Muscle of back (tissue), 11 donors: Measurements from ENCODE around the gene UNK. TPM values are rescaled to one million over a fixed set of nuclear protein-coding genes. Genes with fewer than 3 reads are reported as not detected.

Experiments used
- DNase-seq, 3 donors: peaks; one replicate each; pipeline versions ENCODE4 v3.0.0 to v3.0.0-alpha.2; 2013
- polyA plus RNA-seq, 10 donors: library from polyadenylated mRNA; unstranded; fragments of 120-200 nt; gene quantifications; one replicate each; pipeline ENCODE4 v1.2.1, GENCODE V29; 2013; ENCODE audit not compliant: insufficient read length in 10 of 10

Gene UNK
- polyA plus RNA-seq, 10 donors: 19.7 to 29.9 (median 24.9) TPM

DNA sequence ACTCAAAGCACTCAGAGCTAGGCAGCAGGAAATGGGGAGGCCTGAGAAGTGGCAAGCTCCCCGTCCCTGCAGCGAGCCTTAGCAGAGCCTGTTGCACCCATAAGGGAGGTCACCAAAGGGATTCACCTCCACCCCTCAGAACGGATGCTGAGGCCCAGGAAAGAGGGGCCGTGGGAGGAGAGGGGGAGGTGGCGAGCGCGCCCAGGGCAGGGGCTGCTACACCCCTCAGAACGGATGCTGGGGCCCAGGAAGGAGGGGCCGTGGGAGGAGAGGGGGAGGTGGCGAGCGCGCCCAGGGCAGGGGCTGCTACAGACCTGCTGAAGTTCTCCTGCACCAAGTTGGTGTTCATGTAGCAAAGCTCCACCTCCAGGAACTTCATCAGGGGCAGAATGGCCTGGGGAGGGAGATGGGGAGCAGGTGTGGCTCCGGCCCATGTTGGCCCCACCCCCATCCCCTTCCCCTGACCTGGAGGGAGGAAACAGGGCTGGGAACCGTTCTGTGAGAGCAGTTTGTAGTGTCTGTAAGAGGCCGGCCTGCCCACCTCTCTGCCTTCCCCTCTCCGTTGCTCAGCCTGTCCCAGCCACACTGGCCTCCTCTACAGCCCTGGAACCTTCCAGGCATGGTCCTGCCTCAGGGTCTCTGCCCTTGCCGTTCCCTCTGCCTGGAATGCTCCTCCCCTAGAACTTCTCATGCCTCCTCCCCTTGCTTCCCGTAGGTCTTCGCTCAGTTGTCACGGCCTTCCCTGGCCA, 48.2 kb downstream of the UNK start:
- DNase-seq: no peak

- peak; percentile 77 to 85 (median 77) for DNase-seq
Observed at GRCh38 chr17:75834279-75834920, 49.8 kb downstream of the UNK start.

DNA sequence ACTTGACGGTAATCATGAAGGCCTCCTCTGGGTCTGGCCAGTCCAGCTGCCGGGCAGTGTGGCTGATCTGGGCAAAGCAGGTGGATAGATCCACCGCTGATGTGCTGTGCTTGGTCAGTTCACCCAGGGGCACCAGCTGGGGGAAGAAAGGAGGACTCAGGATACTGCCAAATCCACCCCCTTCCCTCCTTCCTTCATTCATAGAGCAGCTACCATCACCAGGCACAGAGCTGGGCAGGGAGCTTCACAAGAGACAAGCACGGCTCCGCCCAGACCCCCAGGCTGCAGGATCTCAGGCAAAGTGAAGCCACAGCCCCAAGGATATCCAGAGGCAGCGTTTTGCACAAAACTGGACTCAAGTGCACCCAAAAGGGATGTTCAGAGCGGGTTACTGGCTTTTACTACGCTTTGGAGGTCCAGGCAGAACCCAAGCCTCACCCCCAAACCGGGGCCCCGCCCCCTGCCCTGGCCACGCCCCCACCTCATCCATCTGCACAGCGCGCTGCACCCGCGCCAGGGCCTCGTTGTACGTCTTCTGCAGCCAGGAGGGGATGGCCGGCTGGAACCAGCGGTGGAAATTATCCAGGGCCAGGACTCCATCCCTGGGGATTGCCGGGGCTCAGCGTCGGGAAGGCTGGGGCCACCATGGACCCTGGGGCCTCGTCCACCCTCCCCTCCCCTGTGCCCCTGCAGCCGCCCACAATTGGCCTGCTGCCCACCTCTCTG, 50.5 kb downstream of the UNK start:
- peak in 1 of 3 donors; percentile 73 for DNase-seq

GRCh38 chr17:75835654-75835987, 51.0 kb downstream of the UNK start:
- DNase-seq: no peak

DNA sequence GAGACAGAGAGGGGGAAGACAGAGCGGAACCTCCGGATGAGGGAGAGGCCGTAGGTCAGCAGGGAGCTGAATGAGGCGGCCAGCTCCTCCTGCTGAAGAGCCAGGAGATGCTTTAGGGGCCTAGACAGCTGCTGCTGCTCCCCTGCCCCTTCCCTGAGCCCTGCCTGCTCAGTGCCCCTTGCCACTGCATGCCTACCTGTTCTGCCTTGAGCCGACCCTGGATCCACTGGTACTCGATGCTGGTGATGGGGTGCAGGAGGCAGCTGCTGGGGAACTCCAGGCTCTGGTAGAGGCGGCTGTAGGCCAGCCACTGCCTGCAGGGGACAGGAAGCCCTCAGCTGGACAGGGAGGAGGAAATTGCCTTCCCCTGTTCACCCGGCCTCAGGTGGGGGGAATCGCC, 52.0 kb downstream of the UNK start:
- no peak for DNase-seq

- DNase-seq: no peak
Observed at GRCh38 chr17:75837899-75838298, 53.3 kb downstream of the UNK start.

DNA sequence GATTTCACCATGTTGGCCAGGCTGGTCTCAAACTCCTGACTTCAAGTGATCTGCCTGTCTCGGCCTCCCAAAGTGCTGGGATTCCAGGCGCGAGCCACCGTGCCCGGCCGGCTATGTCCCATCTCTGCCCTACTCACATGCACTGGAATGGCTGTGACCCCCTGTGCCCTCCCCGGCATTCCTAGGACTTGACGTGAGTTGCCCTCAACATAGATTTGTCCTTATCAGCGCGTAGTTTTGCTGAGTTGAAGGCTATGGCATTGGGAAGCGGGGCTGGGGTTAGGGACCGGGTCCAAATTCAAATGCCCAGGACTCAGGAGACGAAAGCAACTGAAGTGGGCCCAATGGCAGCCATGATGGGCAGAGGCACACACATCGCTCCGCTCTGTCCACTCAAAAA, 53.8 kb downstream of the UNK start:
- no peak for DNase-seq

GRCh38 chr17:75839942-75840798, 55.6 kb downstream of the UNK start:
- no peak for DNase-seq

DNA sequence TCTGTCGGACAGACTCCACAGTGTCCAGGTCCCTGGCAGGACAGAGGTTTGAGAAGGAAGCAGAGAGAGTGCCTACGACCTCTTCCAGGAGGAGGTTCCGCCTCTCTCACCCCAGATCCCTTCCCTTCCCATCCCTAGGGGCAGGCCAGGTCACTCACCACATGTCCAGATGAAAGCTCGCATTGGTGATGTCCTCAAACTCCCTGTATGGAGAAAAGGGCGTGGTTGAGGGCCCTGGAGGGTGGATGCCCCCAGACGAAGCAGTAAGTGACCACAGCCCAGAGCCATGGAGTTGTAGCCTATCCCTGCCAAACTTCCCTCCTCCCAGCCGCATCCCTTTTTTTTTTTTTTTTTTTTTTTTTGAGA, 56.2 kb downstream of the UNK start:
- no peak for DNase-seq

- no peak for DNase-seq
Observed at GRCh38 chr17:75842411-75842810, 57.8 kb downstream of the UNK start.

- DNase-seq: no peak
Observed at GRCh38 chr17:75842963-75843576, 58.5 kb downstream of the UNK start.

- no peak for DNase-seq
Observed at GRCh38 chr17:75843577-75844529, 59.2 kb downstream of the UNK start, which contains the start of gene UNC13D. Gene UNC13D (minus strand): TSS chr17:75844404. CDS start chr17:75844337, 67 bp downstream.

DNA sequence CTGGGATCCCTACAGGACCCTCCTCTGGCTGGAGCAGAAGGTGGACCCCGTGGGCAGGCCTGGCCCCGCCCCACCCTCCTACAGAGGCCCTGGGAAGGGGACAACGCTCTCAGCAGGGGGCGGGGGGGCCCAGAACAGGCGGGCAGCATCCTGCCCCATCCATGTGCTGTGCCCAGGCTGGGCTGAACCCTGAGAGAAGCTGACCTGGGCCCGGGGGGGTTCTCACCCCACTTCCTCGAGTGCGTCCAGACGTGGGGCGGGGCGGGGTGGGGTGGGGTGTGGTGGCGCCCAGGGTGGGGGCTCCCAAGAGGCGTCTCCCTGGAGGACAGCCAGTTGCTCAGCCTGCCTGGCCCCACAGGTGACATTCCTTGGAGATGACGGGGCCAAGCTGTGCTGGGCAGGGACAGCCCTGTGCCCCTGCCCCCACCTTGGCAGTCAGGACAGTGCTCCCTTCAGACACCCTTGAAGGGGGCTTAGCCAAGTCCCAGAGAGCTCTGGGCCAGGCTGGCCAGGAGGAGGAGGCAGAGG, 60.0 kb downstream of the UNK start:
- no peak for DNase-seq

- DNase-seq: peak in 1 of 3 donors; percentile 67
Observed at GRCh38 chr17:75845058-75845711, 60.6 kb downstream of the UNK start.

DNA sequence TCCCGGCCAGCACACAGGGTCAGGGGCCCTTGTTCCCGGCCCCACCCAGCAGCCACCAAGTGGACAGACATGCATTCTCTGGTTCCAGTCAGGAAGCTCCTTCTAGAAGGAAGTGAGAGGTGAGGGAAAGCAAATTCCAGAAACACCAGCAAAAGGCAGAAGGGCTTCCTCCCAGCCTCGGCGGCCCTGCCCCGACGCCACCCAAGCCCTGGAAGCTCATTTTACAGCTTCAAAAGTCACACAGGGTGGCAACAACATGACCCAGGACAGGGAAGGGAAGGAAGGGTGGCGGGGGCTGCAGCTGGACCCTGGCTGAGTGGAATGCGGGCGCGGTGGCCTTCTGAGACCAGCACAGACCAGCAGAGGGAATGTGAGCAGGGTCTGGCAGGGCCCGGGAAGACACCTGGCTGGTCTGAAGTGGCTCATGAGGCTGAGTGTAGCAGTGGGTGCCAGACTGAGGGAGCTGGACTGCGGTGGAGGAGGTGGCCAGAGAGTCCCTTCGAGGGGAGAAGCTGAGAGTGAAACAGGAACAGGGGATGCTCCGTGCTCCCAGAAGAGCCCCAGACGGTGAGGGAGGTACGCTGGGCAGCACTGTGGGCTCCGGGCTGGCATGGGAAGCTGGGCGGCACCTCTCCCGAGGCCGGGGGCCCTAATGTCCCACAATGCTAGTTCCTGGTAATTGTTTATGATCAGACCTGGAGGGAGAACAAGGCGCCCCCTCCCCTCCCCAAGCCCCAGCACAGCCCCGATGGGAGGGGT, 61.5 kb downstream of the UNK start:
- no peak for DNase-seq

GRCh38 chr17:75846692-75847613, 62.3 kb downstream of the UNK start:
- no peak for DNase-seq
